Tibial nerve (tissue), 3 donors: ENCODE measurements around the gene UMAD1.

Experiments used
- CTCF ChIP-seq, 5 experiments: fragments of 200-600 bp in 3 of 5; fragments of 450-650 bp in 2 of 5; sonication (generic) in 3 of 5; IDR thresholded peaks; one replicate each; pipeline ENCODE4 v1.5.1; 2016 to 2019; ENCODE audit warnings: antibody characterized with exemption in 5 of 5, mild to moderate bottlenecking in 3 of 5, moderate library complexity in 2 of 5
- POLR2A ChIP-seq, 2 donors: fragments of 450-650 bp; IDR thresholded peaks; one replicate each; pipeline ENCODE4 v1.6.1; 2017; ENCODE audit warnings: antibody characterized with exemption in 2 of 2, mild to moderate bottlenecking in 2 of 2, moderate library complexity in 2 of 2

GRCh38 chr7:7688956-7689355, 48.4 kb downstream of the UMAD1 start:
- no peak for TF ChIP-seq CTCF (IDR thresholded peaks at IDR 0.05)
- TF ChIP-seq POLR2A (IDR thresholded peaks at IDR 0.05): no peak
